HG03521 (cell line): ENCODE data around the gene RYR3.

Source experiments
- ATAC-seq: cut with Tn5 transposase; IDR thresholded peaks from one replicate; pipeline ENCODE4 v1.9.1; 2021; ENCODE audit warnings: mild to moderate bottlenecking, moderate library complexity; ENCODE audit not compliant: unreplicated experiment

RYR3 gene

GRCh38 chr15:33310481-33311311 lies at the start of gene RYR3:
RYR3 (plus strand) TSS chr15:33310967; CDS start chr15:33311046, 79 bp downstream.
- ATAC-seq, result no peak

GRCh38 chr15:33262306-33262705 lies 48.5 kb upstream of the RYR3 start:
- no peak for ATAC-seq

GRCh38 chr15:33277689-33278088 lies 33.1 kb upstream of the RYR3 start:
- no peak for ATAC-seq

GRCh38 chr15:33278816-33279612 lies 31.8 kb upstream of the RYR3 start:
- no peak for ATAC-seq

GRCh38 chr15:33279613-33280205 lies 31.1 kb upstream of the RYR3 start:
- ATAC-seq, result no peak

GRCh38 chr15:33282226-33283020 lies 28.3 kb upstream of the RYR3 start:
- no peak for ATAC-seq

- no peak for ATAC-seq
Measured at GRCh38 chr15:33283576-33283975, 27.2 kb upstream of the RYR3 start.

- ATAC-seq, result no peak
Measured at GRCh38 chr15:33284336-33284735, 26.4 kb upstream of the RYR3 start.

- ATAC-seq, result no peak
Measured at GRCh38 chr15:33292717-33293307, 18.0 kb upstream of the RYR3 start.

- ATAC-seq, result no peak
Measured at GRCh38 chr15:33293713-33294334, 16.9 kb upstream of the RYR3 start.

- no peak for ATAC-seq
Measured at GRCh38 chr15:33296050-33296449, 14.7 kb upstream of the RYR3 start.

GRCh38 chr15:33296856-33297255 lies 13.9 kb upstream of the RYR3 start:
- no peak for ATAC-seq

- ATAC-seq, result no peak
Measured at GRCh38 chr15:33298631-33299030, 12.1 kb upstream of the RYR3 start.

GRCh38 chr15:33304924-33305323 lies 5.8 kb upstream of the RYR3 start:
- no peak for ATAC-seq

- ATAC-seq, result no peak
Measured at GRCh38 chr15:33309602-33310276, 1.0 kb upstream of the RYR3 start.

- ATAC-seq, result no peak
Measured at GRCh38 chr15:33311312-33311971, 675 bp downstream of the RYR3 start.

GRCh38 chr15:33313491-33313890 lies 2.7 kb downstream of the RYR3 start:
- ATAC-seq, result no peak

- no peak for ATAC-seq
Measured at GRCh38 chr15:33314069-33314468, 3.3 kb downstream of the RYR3 start.

- no peak for ATAC-seq
Measured at GRCh38 chr15:33315044-33315443, 4.3 kb downstream of the RYR3 start.
